H1 (cell line): ENCODE data around the gene ATAD3B. TPM values are rescaled to one million over a fixed set of nuclear protein-coding genes. Genes with fewer than 3 reads are reported as not detected.

Experiments
- CTCF ChIA-PET: fragments of 300-600 bp; sonication (Branson Sonifier 250); formaldehyde crosslinking; loops from one replicate; lab custom pipeline; 2021; ENCODE audit not compliant: partially characterized antibody; lab: Charles Lee
- POLR2A ChIA-PET: fragments of 300-600 bp; sonication (Branson Sonifier 250); formaldehyde crosslinking; loops from one replicate; lab custom pipeline; 2021; ENCODE audit warnings: inconsistent platforms; ENCODE audit not compliant: partially characterized antibody; lab: Charles Lee
- DNase-seq, 2 experiments: peaks; one replicate each; pipeline versions ENCODE4 v3.0.0 to v3.0.0-alpha.2; 2010 to 2022; ENCODE audit warnings: low spot score in 2 of 2, low read depth in 1 of 2, mixed read lengths in 1 of 2
- FAIRE-seq: peaks from 2 replicates; lab custom pipeline; 2011; peaks lifted over from hg19 to GRCh38; lab: Jason Lieb, UNC
- H2AFZ ChIP-seq: 2 replicates; pipeline ENCODE4 v1.8.1; 2012; ENCODE audit warnings: low read length, inconsistent platforms
- H2AK5ac ChIP-seq: 2 replicates; pipeline ENCODE4 v1.6.1; 2013; ENCODE audit warnings: low read depth, low read length
- H2BK120ac ChIP-seq: replicated peaks from 2 replicates; pipeline ENCODE3; 2013; ENCODE audit warnings: low read depth, low read length, inconsistent platforms
- H2BK12ac ChIP-seq: 2 replicates; pipeline ENCODE4 v1.6.1; 2013; ENCODE audit warnings: low read depth, low read length
- H2BK15ac ChIP-seq: 2 replicates; pipeline ENCODE4 v1.6.1; 2013; ENCODE audit warnings: low read length
- H2BK20ac ChIP-seq: 2 replicates; pipeline ENCODE4 v1.6.1; 2013; ENCODE audit warnings: low read length
- H2BK5ac ChIP-seq: 2 replicates; pipeline ENCODE4 v1.6.1; 2013; ENCODE audit warnings: low read depth, low read length
- H3K14ac ChIP-seq: 2 replicates; pipeline ENCODE4 v1.6.1; 2013; ENCODE audit warnings: inconsistent platforms; ENCODE audit not compliant: insufficient read length
- H3K18ac ChIP-seq: 2 replicates; pipeline ENCODE4 v1.6.1; 2013; ENCODE audit warnings: low read length; ENCODE audit errors: extremely low read depth
- H3K23ac ChIP-seq: 2 replicates; pipeline ENCODE4 v1.6.1; 2013; ENCODE audit warnings: inconsistent platforms; ENCODE audit not compliant: insufficient read length
- H3K23me2 ChIP-seq: 2 replicates; pipeline ENCODE4 v1.6.1; 2013; ENCODE audit warnings: low read depth, low read length
- H3K27ac ChIP-seq: 2 replicates; pipeline ENCODE4 v1.6.1; 2011; ENCODE audit warnings: low read depth, low read length, inconsistent platforms
- H3K27me3 ChIP-seq, 4 experiments: replicated peaks in 1 of 4; 1 replicate in 1 of 4; 2 replicates in 3 of 4; pipeline versions ENCODE4 v1.6.1 to v1.8.1; 2011 to 2013; ENCODE audit warnings: low read length in 3 of 4, mild to moderate bottlenecking in 3 of 4, inconsistent platforms in 2 of 4, mixed read lengths in 2 of 4, moderate library complexity in 1 of 4; ENCODE audit not compliant: control insufficient read depth in 3 of 4, insufficient read depth in 3 of 4; ENCODE audit errors: extremely low read depth in 1 of 4
- H3K36me3 ChIP-seq, 4 experiments: 2 replicates each; pipeline versions ENCODE4 v1.6.1 to v1.8.1; 2011 to 2013; ENCODE audit warnings: mild to moderate bottlenecking in 4 of 4, low read length in 3 of 4, moderate library complexity in 2 of 4, control low read depth in 1 of 4, inconsistent platforms in 1 of 4; ENCODE audit not compliant: insufficient read depth in 4 of 4, control insufficient read depth in 2 of 4
- H3K4ac ChIP-seq: replicated peaks from 2 replicates; pipeline ENCODE3; 2013; ENCODE audit warnings: low read length, low read depth, mixed read lengths, inconsistent platforms; ENCODE audit not compliant: insufficient read length
- H3K4me1 ChIP-seq, 4 experiments: replicated peaks in 1 of 4; 1 replicate in 1 of 4; 2 replicates in 3 of 4; pipeline versions ENCODE4 v1.6.1 to v1.8.1; 2011 to 2013; ENCODE audit warnings: low read length in 3 of 4, inconsistent platforms in 2 of 4, mixed read lengths in 1 of 4; ENCODE audit not compliant: insufficient read depth in 4 of 4, control insufficient read depth in 3 of 4
- H3K4me2 ChIP-seq, 2 experiments: 2 replicates each; pipeline versions ENCODE4 v1.6.1 to v1.8.1; 2011 to 2013; ENCODE audit warnings: low read depth in 2 of 2, low read length in 2 of 2, control low read depth in 1 of 2, inconsistent platforms in 1 of 2, mild to moderate bottlenecking in 1 of 2; ENCODE audit not compliant: insufficient read depth in 1 of 2
- H3K4me3 ChIP-seq, 4 experiments: fragments of 200-600, 300-600 bp in 1 of 4; sonication (generic), shearing (Covaris generic), sonication (Bioruptor Twin) in 1 of 4; 2 replicates each; pipeline versions ENCODE4 v1.5.1 to v1.8.1; 2011 to 2016; ENCODE audit warnings: low read length in 4 of 4, low read depth in 3 of 4, control low read depth in 2 of 4, inconsistent platforms in 2 of 4, mild to moderate bottlenecking in 2 of 4, mixed read lengths in 1 of 4, moderate library complexity in 1 of 4; ENCODE audit not compliant: insufficient read depth in 2 of 4; ENCODE audit errors: extremely low read depth in 1 of 4
- H3K56ac ChIP-seq: replicated peaks from 2 replicates; pipeline ENCODE3; 2013; ENCODE audit warnings: low read depth, mild to moderate bottlenecking, mixed read lengths, low read length, inconsistent platforms; ENCODE audit not compliant: insufficient read length
- H3K79me1 ChIP-seq: 2 replicates; pipeline ENCODE4 v1.6.1; 2013; ENCODE audit warnings: low read depth, low read length, control low read depth
- H3K79me2 ChIP-seq, 2 experiments: 2 replicates each; pipeline versions ENCODE4 v1.6.1 to v1.8.1; 2012 to 2013; ENCODE audit warnings: low read length in 2 of 2, mild to moderate bottlenecking in 2 of 2, inconsistent platforms in 1 of 2; ENCODE audit not compliant: insufficient read depth in 2 of 2, control insufficient read depth in 1 of 2
- H3K9ac ChIP-seq, 4 experiments: replicated peaks in 1 of 4; 1 replicate in 1 of 4; 2 replicates in 3 of 4; pipeline versions ENCODE4 v1.6.1 to v1.8.1; 2011 to 2013; ENCODE audit warnings: low read depth in 3 of 4, low read length in 3 of 4, control low read depth in 2 of 4, mild to moderate bottlenecking in 2 of 4, moderate library complexity in 2 of 4, inconsistent platforms in 1 of 4; ENCODE audit errors: extremely low read depth in 1 of 4
- H3K9me3 ChIP-seq, 2 experiments: 2 replicates each; pipeline versions ENCODE4 v1.6.1 to v1.8.1; 2012 to 2013; ENCODE audit warnings: mild to moderate bottlenecking in 2 of 2, moderate library complexity in 2 of 2, control low read depth in 1 of 2, inconsistent platforms in 1 of 2, low read depth in 1 of 2, low read length in 1 of 2, mixed read lengths in 1 of 2; ENCODE audit not compliant: insufficient read depth in 2 of 2
- H4K20me1 ChIP-seq, 2 experiments: replicated peaks in 1 of 2; 2 replicates each; pipeline versions ENCODE3 to v1.8.1; 2011 to 2013; ENCODE audit warnings: inconsistent platforms in 2 of 2, low read length in 2 of 2, mild to moderate bottlenecking in 1 of 2; ENCODE audit not compliant: insufficient read depth in 2 of 2, control insufficient read depth in 1 of 2
- H4K5ac ChIP-seq: 2 replicates; pipeline ENCODE4 v1.6.1; 2013; ENCODE audit warnings: low read length, low read depth, mixed read lengths, inconsistent platforms; ENCODE audit not compliant: insufficient read length
- H4K8ac ChIP-seq: 2 replicates; pipeline ENCODE4 v1.8.0; 2013; ENCODE audit warnings: mild to moderate bottlenecking, moderate library complexity, low read length, inconsistent platforms; ENCODE audit not compliant: insufficient read depth; ENCODE audit errors: extremely low read depth
- H4K91ac ChIP-seq: replicated peaks from 2 replicates; pipeline ENCODE3; 2013; ENCODE audit warnings: low read length, mixed read lengths, inconsistent platforms; ENCODE audit not compliant: insufficient read length
- CTBP2 ChIP-seq: IDR thresholded peaks from 2 replicates; pipeline ENCODE4 v1.7.0; 2011; ENCODE audit warnings: borderline replicate concordance, mild to moderate bottlenecking, moderate library complexity, mixed read lengths, low read length; ENCODE audit not compliant: insufficient read depth, insufficient read length
- E2F6 ChIP-seq: IDR thresholded peaks from 2 replicates; pipeline ENCODE4 v1.6.1; 2012; ENCODE audit warnings: inconsistent platforms
- PHF8 ChIP-seq: fragments of 200-600 bp; sonication (generic); conservative IDR thresholded peaks from 2 replicates; pipeline ENCODE4 v1.7.1; 2012; ENCODE audit warnings: low read depth, mild to moderate bottlenecking, inconsistent platforms, low read length, moderate library complexity
- POLR2AphosphoS5 ChIP-seq: IDR thresholded peaks from 2 replicates; pipeline ENCODE4 v1.6.1; 2011; ENCODE audit warnings: low read depth, low read length
- RFX5 ChIP-seq: IDR thresholded peaks from 2 replicates; pipeline ENCODE4 v1.6.1; 2011; ENCODE audit warnings: low read depth, low read length, improper control_type of control experiment, borderline replicate concordance
- SIN3A ChIP-seq, 2 experiments: IDR thresholded peaks in 1 of 2; conservative IDR thresholded peaks in 1 of 2; 2 replicates each; pipeline ENCODE4 v1.6.1; 2011 to 2012; ENCODE audit warnings: low read length in 2 of 2, improper control_type of control experiment in 1 of 2, low read depth in 1 of 2, mild to moderate bottlenecking in 1 of 2
- SP1 ChIP-seq: IDR thresholded peaks from 2 replicates; pipeline ENCODE4 v1.6.1; 2011; ENCODE audit warnings: low read depth, low read length
- SP2 ChIP-seq: IDR thresholded peaks from 2 replicates; pipeline ENCODE4 v1.6.1; 2012; ENCODE audit warnings: mild to moderate bottlenecking, low read length, inconsistent platforms
- TAF7 ChIP-seq: optimal IDR thresholded peaks from 2 replicates; pipeline ENCODE3; 2011; ENCODE audit warnings: low read depth, mild to moderate bottlenecking, inconsistent platforms, low read length, moderate library complexity, borderline replicate concordance
- ZNF274 ChIP-seq: IDR thresholded peaks from 2 replicates; pipeline ENCODE4 v1.7.0; 2012; ENCODE audit warnings: low read length, borderline replicate concordance; ENCODE audit errors: extremely low read depth
- WGBS, 2 experiments: shearing (Covaris generic) in 1 of 2; methylation state at CpG; one replicate each; pipeline versions ENCODE4 v1.1.6 to v1.1.7; 2013 to 2015; ENCODE audit warnings: low lambda C conversion rate in 2 of 2, mixed read lengths in 2 of 2, inconsistent platforms in 1 of 2, low coverage in 1 of 2, missing lambda C conversion rate in 1 of 2; ENCODE audit not compliant: insufficient replicate concordance in 2 of 2, insufficient coverage in 1 of 2, insufficient read length in 1 of 2; ENCODE audit errors: extremely low coverage in 1 of 2, missing lambda C conversion rate in 1 of 2; 5-methylcytosine and 5-hydroxymethylcytosine counted together
- polyA plus RNA-seq, 7 experiments: library from polyadenylated mRNA; depleted of rRNA in 3 of 7; stranded (reverse) in 5 of 7; unstranded in 2 of 7; fragments of >200 nt in 5 of 7; fragments of 200-250 nt in 2 of 7; gene quantifications; 1 replicate in 5 of 7; 2 replicates in 1 of 7; 4 replicates in 1 of 7; pipeline versions ENCODE4 v1.2.1 to v1.2.3, GENCODE V29; 2011 to 2013; ENCODE audit warnings: missing spikeins in 2 of 7, mixed read lengths in 2 of 7
- total RNA-seq: library from RNA; stranded (reverse); fragmentation: NEBNext Ultra II Directional; extraction: Animal tissue kit (Norgen Biotek cat#: 25700); gene quantifications from 2 replicates; pipeline ENCODE4 v1.2.1, GENCODE V29; 2021

Gene ATAD3B
- total and polyA plus RNA-seq, 2 of the 8 experiments (the other 6 are each of a cell fraction or from before 2014, with no cell fraction given), result 31.3 to 63.0 TPM

GRCh38 chr1:1437033-1437903 lies 34.3 kb upstream of the ATAD3B start:
- H3K27ac ChIP-seq, result no peak overlapping the region
- FAIRE-seq (no peak), DNase-seq (no peak)
- H2BK15ac ChIP-seq, result no peak overlapping the region
- H2BK20ac ChIP-seq, result no peak overlapping the region
- no peak overlapping the region for H3K9ac ChIP-seq
- peaks cover 0 to 8% of the 10 kb centered on the region in 2 experiments; a peak in 1 of 4 replicates for H3K79me2 ChIP-seq
- peak overlapping the region in 1 of 2 experiments; percentile 54; a peak in 1 of 4 replicates for H3K4me2 ChIP-seq
- H3K9me3 ChIP-seq, result no peaks in the 10 kb centered on the region
- peaks cover 0 to 7% (median 0%) of the 10 kb centered on the region in 4 experiments; a peak in 1 of 8 replicates for H3K36me3 ChIP-seq
- H3K4me3 ChIP-seq, result no peak overlapping the region
- H4K91ac ChIP-seq, result no peak overlapping the region
- H4K8ac ChIP-seq, result peak overlapping the region; percentile 2; the same call in 1 of the 2 replicates
- H2BK120ac ChIP-seq, result no peak overlapping the region
- H3K23ac ChIP-seq, result no peak overlapping the region
- H4K20me1 ChIP-seq, result peaks cover 4 to 7% of the 10 kb centered on the region in 2 experiments
- no peak overlapping the region for H3K56ac ChIP-seq
- ChIA-PET POLR2A (interaction anchor here (0.5 to 22.9 kb wide), 10 partner anchors 9 to 343 kb away, joined by 3 to 515 read pairs (median 5); partner anchors contain the start of genes ANKRD65, CCNL2 and MRPL20), CTCF (interaction anchor here (0.6 to 3.0 kb wide), 12 partner anchors 9 to 135 kb away, joined by 3 to 20 read pairs (median 5); partner anchors contain the start of genes ATAD3C and CCNL2)
- no peak overlapping the region for H2AFZ ChIP-seq
- WGBS, 2 experiments, result 92% methylated on average over 31 of the region's 31 CpGs; no CpG with 5 or more reads in 1 of the 2 experiments
- H3K4me1 ChIP-seq, result peaks cover 0 to 38% (median 31%) of the 10 kb centered on the region in 4 experiments; a peak in 6 of 7 replicates
- no peak overlapping the region for H3K18ac ChIP-seq
- H3K23me2 ChIP-seq, result peaks cover 18% of the 10 kb centered on the region; the same call in 1 of the 2 replicates
- no peak overlapping the region for H4K5ac ChIP-seq
- peaks cover 0 to 3% (median 0%) of the 10 kb centered on the region in 4 experiments; a peak in 2 of 7 replicates for H3K27me3 ChIP-seq
- no peak overlapping the region for H3K14ac ChIP-seq
- TF ChIP-seq SP1 (no peak), SP2 (no peak), SIN3A (conservative IDR thresholded peaks at IDR 0.05 in 1 of 2, IDR thresholded peaks at IDR 0.05 in 1 of 2; ENCODE audit: low read depth in 1 of 2, low read length in 2 of 2) (no peak), TAF7 (no peak), POLR2AphosphoS5 (no peak), ZNF274 (no peak), CTBP2 (no peak), E2F6 (no peak), RFX5 (no peak), PHF8 (no peak)
- TF ChIP-seq, all 59 proteins: peak for 0
- Histone ChIP-seq H3K79me1 (no peaks in the 10 kb centered on the region), H2BK5ac (no peak overlapping the region), H2AK5ac (0 out of 2 replicates have a peak overlapping the region, but pooled peaks have one; percentile 5), H2BK12ac (no peak overlapping the region), H3K4ac (no peak overlapping the region)
